HG03354 (cell line): Measurements from ENCODE around the gene MTCP1.

Experiments
- ATAC-seq: cut with Tn5 transposase; IDR thresholded peaks from one replicate; pipeline ENCODE4 v1.9.1; 2021; ENCODE audit warnings: mild to moderate bottlenecking; ENCODE audit not compliant: unreplicated experiment, poor library complexity, severe bottlenecking

The MTCP1 gene, protein sequence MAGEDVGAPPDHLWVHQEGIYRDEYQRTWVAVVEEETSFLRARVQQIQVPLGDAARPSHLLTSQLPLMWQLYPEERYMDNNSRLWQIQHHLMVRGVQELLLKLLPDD

DNA sequence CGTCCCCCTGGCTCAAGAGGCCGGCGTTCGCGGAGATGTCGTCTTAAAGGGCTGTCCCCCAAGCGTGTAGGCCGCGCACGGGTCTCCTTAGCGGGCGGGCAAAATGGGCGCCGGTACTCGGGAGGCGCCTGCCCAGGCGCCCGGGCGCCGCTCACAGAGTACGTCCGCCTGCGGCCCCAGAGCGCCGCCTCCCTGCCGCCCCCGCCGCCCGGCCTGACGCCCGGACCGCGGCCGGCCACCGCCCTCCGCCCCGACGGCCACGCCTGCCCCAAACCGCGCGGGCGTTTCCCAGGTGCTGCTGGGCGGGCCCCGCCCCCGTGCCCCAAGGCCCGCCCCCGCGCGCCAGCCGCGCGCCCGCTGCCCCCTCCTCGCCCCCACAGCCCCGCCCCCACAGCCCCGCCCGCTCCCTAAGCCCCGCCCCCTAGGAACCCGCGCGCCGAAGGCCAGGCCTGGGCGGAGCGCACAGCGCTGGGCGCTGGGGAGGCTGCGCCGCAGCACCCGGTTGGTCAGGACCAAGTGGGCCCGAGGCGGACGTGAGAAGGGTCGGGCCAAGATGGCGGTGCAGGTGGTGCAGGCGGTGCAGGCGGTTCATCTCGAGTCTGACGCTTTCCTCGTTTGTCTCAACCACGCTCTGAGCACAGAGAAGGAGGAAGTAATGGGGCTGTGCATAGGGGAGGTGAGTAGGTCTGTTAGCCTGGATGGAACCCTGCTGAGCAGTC, at the start of gene MTCP1, which contains the start of the genes BRCC3 and CMC4:
Gene MTCP1 (minus strand): TSS at position 162 of the 719 bp plus-strand sequence. CDS start 5,126 bp downstream, outside the sequence.
Gene BRCC3 (plus strand): TSS at position 534 of the 719 bp plus-strand sequence. CDS start 20 bp downstream, at position 554.
Gene CMC4 (minus strand): TSS at position 162 of the 719 bp plus-strand sequence. CDS start 7,113 bp downstream, outside the sequence.
- peak; percentile 84 for ATAC-seq

DNA sequence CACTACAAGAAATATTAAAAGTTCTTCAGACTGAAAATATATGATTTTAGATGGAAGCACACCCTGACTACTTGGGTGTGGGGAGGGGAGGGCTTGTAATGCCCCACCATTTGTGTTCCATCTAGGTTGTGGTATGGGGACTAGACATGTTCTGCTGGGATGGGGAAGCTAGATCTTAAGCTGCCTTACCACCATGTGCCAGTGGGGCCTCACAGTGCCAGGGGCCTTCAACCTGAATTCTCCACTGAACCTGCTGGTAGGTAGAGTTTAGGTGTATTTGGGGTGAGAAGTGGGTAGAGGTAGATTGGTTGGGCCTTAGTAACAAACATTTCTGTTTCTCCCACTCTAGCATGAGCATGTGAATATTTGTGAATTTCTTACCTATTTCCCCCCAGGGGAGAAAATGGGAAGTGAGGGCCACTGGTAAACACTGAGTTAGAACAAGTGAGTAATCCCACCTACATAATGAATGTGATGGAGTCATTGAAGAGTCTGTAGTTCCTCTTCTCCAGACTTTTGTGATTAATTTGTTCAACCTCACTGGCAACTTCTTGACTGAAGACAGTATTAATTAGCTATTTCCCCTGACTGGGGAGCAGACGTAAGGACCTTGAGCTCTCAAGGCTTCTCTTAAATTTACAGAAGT, 44.4 kb upstream of the MTCP1 start:
- ATAC-seq: no peak

DNA sequence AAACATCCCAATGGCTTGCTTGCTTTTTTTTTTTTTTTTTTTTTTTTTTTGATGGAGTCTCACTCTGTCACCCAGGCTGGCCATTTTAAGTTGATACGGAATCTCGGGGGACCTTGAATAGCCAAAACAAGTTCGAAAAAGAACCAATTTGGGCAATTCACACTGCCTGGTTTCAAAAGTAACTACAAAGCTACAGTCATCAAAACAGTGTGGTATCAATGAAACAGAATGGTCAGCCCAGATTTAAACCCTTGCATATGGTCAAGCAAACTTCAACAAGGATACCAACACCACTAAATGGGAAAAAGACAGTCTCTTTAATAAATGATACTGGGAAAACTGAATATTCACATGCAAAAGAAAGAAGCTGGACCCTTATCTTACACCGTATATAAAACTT, 42.2 kb upstream of the MTCP1 start:
- no peak for ATAC-seq

DNA sequence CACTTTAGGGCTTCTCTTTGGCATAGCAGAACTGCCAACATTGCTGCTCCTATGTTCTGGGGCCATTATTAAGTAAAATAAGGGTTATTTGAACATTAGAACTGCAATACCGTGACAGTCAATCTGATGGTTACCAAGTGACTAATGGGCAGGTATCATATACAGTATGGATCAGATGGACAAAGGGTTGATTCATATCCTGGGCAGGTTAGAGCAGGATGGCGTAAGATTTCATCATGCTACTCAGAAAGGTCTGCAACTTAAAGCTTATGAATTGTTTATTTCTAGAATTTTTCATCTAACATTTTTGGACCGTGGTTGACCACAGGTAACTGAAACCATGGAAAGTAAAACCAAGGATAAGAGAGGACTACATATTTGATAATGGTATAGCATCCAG, 41.2 kb upstream of the MTCP1 start:
- ATAC-seq: no peak

DNA sequence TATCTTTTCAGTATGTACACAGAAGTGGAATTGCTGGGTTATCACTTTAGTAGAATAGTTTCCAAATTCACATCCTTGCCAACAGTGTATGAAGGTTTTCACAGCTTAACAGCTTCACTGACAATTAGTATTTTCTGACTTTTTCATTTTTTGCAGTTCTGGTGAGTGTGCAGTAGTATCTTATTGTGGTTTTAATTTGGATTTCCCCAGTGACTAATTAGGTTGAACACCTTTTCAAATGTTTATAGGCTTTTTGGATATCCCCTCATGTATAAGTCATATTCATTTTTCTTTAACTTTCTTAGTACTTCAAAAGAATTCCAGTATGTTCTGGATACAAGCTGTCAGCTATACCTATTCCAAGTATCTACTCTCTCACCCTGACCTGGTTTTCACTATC, 37.5 kb upstream of the MTCP1 start:
- no peak for ATAC-seq

DNA sequence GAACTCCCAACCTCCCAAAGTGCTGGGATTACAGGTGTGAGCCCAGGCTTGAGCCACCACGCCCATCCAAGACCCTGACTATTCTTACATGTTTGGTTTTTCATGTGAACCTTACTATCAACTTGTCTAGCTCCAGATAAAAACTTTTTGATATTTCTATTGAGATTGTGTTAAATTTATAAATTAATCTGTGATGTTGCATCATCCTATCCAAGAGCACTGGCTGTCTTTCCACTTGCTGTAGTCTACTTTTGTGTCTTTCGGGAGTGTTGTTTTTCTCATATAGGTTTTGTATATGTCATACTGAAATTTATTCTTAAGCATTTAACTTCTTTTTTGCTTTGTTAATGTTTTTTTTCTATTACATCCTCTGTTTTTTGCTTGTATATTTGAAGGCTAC, 35.0 kb upstream of the MTCP1 start:
- no peak for ATAC-seq

DNA sequence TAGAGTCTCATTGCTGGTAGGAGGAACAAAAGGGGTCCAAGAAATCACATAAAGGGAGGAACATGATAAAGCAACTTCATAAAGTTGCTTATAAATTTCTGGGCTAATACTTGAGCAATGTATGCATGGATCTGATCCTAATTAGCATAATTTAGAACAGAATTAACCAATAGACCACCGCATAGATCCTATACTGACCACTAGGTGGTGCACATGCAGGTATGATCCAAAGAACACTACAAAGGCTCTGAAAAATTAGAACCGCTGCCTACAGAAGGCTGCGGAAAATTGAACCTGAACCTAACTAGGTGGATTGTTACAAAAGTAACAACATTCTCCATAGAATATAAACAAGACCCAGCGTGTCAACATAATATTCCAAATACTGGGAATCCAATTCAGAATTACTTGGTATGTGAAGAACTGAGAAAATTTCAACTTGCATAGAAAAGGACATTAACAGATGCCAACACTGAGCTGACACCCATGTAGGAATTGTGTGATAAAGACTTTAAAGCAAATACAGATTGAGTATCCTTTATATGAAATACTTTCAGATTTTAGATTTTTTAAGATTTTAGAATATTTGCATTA, 23.6 kb upstream of the MTCP1 start:
- peak; percentile 93 for ATAC-seq

DNA sequence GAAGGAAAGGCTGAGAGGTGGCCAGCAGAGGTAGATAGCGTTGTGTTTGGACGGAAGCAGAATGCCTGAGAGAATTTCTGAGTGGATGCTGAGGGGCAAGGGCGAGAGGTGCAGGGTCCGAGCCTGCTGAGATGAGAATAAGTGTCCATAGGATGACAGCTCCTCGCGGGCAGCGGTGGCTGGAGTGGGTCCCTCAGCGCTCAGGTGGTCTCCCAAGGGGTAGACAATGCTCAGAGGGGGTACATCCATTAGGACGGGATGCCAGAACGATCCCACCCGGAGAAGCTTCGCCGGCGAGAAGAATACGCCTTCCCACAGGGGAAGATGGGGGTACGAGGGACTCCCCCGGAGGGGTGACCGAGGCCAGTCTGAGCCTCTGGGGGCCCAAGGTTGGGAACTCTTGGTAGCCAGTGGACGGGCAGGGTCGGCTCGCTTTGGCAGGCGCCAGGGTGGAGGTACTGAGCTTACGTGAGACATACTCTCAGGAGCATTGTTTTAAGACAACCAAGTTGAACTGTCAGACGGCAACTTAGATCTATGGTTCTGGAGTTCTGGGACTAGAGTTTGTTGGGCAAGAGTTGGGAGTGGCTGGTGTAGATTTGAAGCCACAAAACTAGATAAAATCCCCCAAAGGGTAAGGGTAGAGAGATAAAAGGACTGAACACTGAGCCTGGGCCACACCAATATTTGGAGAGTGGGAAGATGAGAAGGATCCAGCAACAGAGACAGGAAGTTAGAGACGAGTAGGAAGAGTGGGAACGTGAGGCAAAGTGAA, 16.2 kb upstream of the MTCP1 start:
- no peak for ATAC-seq

DNA sequence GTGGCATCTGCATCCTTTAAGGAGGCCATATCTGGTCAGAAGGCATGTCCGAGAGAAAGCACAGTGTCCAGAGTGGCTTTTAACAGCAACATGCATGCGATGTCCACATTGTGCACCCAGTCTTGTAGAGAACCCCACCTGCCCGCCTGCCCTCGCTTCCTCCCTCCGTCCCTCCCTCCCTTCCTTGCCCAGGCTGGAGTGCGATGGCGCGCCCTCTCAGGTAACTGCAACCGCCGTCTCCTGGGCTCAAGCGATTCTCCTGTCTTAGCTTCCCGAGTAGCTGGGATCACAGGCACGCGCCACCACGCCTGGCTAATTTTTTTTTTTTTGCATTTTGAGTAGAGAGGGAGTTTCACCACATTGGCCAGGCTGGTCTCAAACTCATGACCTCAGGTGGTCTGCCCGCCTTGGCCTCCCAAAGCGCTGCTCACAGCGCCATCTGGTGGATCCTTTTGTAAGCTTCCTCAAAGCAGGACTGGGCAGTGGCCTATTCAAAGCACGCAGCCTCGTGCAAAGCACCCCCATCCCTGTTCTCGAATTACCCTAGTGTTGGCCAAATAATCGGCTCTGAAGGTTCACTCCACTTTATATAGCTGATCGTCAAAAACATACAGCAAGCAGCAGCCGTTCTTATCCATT, 15.4 kb upstream of the MTCP1 start:
- ATAC-seq: no peak

DNA sequence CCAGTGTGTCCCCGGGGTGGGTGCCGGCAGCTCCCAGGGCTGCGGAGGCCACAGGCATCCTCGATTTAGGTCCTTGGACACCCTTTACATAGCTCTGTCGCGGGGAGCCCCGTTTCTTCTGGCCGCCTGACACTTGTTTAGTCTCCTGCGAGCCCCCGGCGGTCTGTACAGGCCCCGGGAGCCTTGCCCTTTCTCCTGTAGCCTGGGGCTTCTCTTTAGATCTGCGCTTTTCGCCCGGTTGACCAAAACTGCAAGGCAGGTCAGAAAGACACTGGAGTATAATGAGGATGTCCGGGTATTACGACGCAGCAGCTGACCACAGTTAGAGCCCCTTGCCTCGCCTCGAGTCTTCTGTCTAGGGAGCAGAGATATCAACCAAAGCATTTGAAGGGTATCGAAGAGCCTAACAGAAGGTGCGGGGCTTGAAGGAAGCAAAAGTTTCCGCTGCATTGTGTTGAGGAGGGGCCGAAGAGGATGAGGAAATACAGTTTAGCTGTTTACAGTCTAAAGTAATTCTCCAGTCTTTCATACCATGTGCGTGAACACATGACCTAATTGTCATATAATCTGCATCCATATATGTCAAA, 851 bp upstream of the MTCP1 start:
- peak; percentile 19 for ATAC-seq

DNA sequence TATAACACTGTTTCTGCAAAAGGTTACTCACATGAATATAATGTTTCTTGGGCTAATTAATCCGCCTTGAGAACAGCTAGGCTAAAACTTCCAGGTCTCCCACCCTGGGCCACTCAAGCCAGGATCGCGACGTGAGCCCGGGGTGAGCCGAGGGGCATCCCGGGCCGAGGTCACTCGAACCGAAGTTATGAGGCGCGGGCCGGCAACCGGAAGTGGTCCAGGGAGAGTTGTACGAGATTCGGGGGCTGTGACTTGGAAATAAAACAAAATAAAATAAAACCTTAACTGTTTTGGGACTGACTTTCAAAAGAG, 317 bp downstream of the MTCP1 start:
- ATAC-seq: peak; percentile 25

DNA sequence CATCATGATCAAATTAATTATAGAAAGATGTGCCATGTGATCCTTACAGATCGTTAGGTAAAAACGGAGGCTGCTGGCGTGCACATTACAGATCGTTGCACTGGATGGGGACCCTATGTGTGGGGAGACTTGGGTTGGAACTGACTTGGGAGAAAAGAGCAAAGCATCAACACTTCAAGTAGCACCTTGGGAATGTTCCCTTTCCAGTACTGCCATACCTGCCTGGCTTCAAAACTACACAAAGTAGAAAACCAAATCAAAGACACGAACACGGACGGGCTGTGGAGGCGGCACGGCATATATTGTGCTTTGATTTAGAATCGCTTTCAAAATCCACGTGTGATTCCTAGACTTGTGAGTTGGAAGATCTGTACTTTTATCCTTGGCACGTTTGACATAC, 898 bp downstream of the MTCP1 start:
- no peak for ATAC-seq

DNA sequence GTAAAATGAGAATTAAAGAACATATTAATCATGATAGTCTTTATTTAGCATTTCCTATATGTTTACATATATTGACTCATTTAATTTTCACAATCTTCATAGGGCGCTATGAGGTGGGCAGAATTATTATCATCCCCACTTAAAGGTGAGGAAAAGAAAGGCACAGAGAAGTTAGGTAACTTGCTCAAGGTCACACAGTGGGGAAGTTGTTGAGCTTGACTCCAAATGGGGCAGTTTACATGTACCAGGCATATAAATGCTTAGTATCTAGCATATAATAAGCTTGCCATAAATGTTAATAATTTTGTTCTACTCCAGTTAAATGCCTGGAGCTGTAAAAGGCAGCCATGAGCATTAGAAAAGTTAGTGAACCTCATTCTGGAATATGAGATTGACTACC, 1.5 kb downstream of the MTCP1 start:
- ATAC-seq: no peak

DNA sequence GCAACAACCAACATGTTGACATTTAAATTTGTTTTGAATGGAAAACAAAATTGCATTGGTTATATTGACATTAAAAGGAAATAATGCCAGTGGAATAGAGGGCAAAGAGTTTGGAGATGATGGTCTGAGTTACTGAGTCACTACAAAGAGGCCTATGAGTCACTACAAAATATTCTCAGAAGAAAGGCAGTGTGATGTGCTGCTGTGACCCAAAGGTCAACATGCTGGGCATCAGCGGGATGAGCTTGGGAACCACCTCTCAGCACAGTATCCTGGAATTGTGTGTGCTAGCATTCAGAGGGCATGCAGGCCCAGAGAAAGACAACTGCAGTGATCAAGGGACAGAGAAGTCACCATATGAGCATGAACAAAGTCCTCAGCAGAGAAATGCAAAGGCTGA, 2.8 kb downstream of the MTCP1 start:
- ATAC-seq: no peak

DNA sequence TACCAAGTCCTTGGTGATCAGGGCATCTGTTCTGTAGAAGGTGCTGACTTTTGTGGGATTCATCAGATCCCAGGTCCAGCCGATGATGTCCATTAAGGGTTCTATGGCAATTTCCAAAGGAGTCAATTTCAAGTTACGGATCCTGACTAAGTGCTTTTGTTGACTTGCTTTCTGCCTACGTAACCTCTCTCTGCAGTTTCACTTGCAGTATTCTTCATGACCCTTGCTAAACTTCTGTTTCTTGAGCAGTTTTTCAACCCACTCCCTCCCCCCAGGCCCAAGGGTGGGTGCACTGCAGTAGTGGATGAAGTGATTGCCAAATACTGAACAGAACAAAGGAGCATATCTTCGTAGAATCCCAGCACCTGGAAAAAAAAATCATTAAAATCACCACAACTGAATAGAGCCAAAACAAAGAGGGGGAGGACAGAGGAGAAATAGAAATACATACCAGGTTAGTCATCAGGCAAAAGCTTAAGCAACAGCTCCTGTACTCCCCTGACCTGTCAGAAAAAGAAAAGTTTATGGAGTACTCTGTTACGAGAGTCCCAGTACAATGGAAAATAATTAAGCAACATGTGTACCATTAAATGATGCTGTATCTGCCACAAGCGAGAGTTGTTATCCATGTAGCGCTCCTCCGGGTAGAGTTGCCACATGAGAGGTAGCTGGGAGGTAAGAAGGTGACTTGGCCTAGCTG, 5.8 kb downstream of the MTCP1 start:
- ATAC-seq: no peak

DNA sequence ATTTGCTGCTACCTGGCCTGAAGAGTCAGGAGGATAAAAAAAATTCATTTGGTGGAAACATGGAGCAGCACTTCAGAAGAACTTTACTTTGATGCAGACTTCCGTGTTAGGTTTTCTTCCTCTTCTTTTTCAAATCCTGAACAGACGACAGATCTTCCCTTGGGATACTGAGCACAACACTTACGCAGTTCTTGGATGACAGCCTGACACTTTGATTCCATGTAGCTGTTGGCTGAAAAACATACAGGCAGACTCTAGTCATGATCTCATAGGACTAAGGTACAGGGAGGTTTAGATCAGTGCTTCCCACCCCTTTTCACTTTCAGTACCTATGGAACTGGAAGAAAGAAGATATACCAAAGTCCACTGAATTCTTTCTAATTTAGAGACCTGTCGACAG, 9.2 kb downstream of the MTCP1 start:
- ATAC-seq: no peak

DNA sequence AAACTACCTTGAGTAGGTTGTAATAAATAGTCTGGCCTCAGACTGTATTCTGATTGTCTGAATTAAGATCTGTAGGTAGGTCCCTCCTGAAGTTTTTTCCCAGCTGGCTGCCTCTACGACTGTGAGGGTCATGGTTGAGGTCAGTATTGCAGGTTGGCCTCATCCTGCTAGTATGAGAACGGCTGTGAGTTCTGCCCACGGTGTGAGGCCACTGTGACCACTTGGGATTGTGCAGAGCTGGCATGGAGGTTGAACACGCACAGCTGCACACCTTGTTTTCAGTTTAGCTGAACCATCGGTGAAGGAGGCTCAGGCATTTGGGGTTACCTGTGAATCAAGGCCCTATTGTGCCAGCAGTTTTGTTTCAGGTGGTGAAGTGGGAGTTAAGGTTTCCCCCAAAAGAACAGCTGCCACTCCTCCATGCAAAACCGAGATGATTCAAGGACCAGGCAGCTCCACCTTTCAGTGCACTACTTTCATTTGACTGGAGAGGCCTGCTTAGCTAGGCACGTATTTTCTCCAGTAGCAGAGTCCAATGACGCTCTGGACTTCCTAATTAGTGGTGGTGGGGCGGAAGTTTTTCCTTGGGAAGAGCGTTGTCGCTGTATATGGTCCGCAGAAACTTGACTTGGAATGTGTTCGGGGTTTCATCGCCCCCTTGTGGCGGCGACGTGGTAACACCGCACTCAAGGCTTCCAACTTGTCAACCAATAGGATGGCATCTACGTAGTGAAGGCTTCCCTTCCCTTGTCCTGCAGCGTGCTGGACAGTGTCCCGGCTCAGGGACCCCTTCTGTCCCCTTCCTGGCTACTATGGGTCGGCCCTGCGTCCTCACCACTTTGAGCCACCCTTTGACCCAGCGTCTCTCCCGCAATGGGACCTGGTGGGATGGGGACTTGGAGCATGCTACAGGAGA, 13.8 kb downstream of the MTCP1 start:
- ATAC-seq: peak; percentile 89

DNA sequence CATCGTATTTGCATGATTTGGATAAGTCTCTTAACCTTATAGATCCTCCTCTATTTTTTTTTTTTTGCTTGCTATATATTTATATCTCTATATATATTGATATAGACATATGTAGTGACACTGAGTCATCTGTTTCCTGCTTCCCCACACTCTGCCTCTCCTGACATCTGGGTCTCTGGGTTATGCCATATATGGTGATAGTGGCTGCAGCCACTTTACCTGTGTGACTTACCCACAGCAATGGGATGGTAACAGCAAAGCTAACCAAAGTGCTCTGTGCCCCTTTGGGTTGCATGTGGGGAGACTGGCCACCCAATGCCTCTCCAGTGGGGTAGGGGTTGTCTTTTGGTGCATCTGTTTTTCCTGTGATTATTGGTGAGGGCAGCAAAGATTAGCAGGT, 14.5 kb downstream of the MTCP1 start:
- ATAC-seq: no peak
